HFFc6 (cell line): ENCODE results near the gene EMP2. TPM values are rescaled to one million over a fixed set of nuclear protein-coding genes. Genes with fewer than 3 reads are reported as not detected.

Experiments
- DNase-seq: peaks from one replicate; pipeline ENCODE4 v3.0.0-alpha.2; 2018
- H3K27ac Mint-ChIP-seq: 2 replicates; pipeline ENCODE4 v1.8.0; 2020; ENCODE audit warnings: mild to moderate bottlenecking, mixed read lengths
- H3K27me3 Mint-ChIP-seq: 2 replicates; pipeline ENCODE4 v1.8.0; 2021; ENCODE audit warnings: mild to moderate bottlenecking, moderate library complexity, mixed read lengths; ENCODE audit not compliant: insufficient read depth
- H3K36me3 Mint-ChIP-seq: 2 replicates; pipeline ENCODE4 v1.8.0; 2021; ENCODE audit warnings: low read depth, mixed read lengths
- H3K4me1 Mint-ChIP-seq: 2 replicates; pipeline ENCODE4 v1.8.0; 2020; ENCODE audit warnings: low read depth, mixed read lengths
- H3K4me3 Mint-ChIP-seq: 2 replicates; pipeline ENCODE4 v1.8.0; 2020; ENCODE audit warnings: mild to moderate bottlenecking, moderate library complexity, mixed read lengths
- H3K9me3 Mint-ChIP-seq: 2 replicates; pipeline ENCODE4 v1.8.0; 2020; ENCODE audit warnings: mild to moderate bottlenecking, mixed read lengths
- total RNA-seq, 6 experiments: library from RNA; stranded (reverse); fragmentation: NEBNext Ultra II Directional; extraction: Animal tissue kit (Norgen Biotek cat#: 25700); gene quantifications; 2 replicates in 1 of 6; 3 replicates in 5 of 6; pipeline ENCODE4 v1.2.3, GENCODE V29; 2021
- TF ChIP-seq, protein P1 (sequence below): fragments of 200-600 bp; sonication (generic); IDR thresholded peaks from 2 replicates; pipeline ENCODE4 v1.5.0; 2021; ENCODE audit warnings: antibody characterized with exemption, mild to moderate bottlenecking

Gene EMP2
- total RNA-seq, 6 experiments from 2014 or later: 14.3 to 35.7 (median 29.7) TPM

DNA sequence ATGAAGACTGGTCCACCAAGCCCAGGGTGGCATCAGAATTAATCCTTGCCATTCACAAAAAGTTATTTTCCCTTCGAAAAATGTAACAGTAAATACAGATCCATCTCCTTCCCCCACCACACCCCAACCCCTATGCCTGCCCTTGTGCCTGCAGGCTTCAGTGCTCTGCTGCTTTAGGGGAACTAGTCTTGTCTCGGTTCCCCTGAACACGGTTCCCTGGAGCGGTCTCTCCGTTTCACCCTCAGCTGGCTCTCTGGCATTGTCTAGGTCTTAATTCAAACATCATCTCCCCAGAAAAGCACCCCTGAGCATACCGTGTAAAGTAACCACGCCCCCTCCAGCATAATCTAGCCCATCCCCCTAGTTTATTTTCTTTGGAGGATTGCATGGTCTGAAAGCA, 25.8 kb downstream of the EMP2 start:
- peaks cover 11% of the 10 kb centered on the region; the same call in 1 of the 2 replicates for H3K36me3 Mint-ChIP-seq
- H3K4me1 Mint-ChIP-seq: peaks cover 15% of the 10 kb centered on the region
- no peak overlapping the region for H3K4me3 Mint-ChIP-seq
- no peaks in the 10 kb centered on the region; the same call in 1 of the 2 replicates for H3K9me3 Mint-ChIP-seq
- TF ChIP-seq, protein P1, sequence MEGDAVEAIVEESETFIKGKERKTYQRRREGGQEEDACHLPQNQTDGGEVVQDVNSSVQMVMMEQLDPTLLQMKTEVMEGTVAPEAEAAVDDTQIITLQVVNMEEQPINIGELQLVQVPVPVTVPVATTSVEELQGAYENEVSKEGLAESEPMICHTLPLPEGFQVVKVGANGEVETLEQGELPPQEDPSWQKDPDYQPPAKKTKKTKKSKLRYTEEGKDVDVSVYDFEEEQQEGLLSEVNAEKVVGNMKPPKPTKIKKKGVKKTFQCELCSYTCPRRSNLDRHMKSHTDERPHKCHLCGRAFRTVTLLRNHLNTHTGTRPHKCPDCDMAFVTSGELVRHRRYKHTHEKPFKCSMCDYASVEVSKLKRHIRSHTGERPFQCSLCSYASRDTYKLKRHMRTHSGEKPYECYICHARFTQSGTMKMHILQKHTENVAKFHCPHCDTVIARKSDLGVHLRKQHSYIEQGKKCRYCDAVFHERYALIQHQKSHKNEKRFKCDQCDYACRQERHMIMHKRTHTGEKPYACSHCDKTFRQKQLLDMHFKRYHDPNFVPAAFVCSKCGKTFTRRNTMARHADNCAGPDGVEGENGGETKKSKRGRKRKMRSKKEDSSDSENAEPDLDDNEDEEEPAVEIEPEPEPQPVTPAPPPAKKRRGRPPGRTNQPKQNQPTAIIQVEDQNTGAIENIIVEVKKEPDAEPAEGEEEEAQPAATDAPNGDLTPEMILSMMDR: no peak
- no peak overlapping the region for H3K27ac Mint-ChIP-seq
- DNase-seq: no peak
- no peaks in the 10 kb centered on the region for H3K27me3 Mint-ChIP-seq

DNA sequence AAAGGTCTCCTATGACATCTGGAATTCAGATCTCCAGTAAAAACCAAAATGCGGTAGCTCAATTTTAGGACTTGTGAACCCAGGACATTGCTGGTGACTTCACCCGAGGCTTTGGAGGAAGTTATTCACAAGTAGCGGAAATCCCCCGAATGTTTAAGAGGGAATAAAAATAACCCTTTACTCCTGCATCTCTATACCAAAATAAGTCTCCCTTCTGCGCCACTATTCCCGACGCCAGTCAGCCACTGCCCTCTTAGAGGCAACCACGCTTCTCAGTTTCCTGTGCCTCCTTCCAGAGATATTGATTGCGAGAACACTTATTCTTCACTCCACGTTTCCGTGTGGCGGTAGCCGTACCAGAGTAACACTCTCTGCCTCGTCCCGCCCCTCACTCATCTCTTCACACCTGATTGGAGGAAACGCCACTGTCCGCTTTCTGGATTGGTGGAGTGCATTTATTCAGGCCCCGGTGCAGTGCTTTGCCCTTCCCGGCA, 27.4 kb downstream of the EMP2 start:
- no peaks in the 10 kb centered on the region for H3K27me3 Mint-ChIP-seq
- peaks cover 26% of the 10 kb centered on the region for H3K36me3 Mint-ChIP-seq
- TF ChIP-seq, protein P1: no peak
- H3K4me1 Mint-ChIP-seq: peaks cover under 1% of the 10 kb centered on the region
- no peak for DNase-seq
- no peak overlapping the region for H3K27ac Mint-ChIP-seq
- peaks cover 14% of the 10 kb centered on the region for H3K9me3 Mint-ChIP-seq
- H3K4me3 Mint-ChIP-seq: no peak overlapping the region

DNA sequence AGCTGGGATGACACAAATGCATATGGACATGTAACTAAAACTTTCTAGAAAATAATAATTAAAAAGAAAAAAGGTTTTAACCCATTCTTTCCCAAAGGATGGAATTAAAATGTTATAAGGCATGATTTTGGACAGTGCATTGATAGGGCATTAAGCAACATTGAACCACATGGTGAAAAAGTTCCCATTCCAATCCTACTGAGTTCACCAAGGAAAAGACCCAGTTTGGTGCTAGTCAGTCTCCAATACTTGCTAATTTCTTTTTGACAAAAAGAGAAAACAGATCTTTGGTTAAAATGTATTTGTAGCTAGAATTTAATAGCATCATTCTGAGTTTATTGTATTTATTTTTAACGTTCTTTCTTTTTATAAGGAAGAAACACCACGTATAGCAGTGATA, 28.1 kb downstream of the EMP2 start:
- Mint-ChIP-seq H3K9me3 (peaks cover 19% of the 10 kb centered on the region), H3K27me3 (no peaks in the 10 kb centered on the region), H3K36me3 (peaks cover 31% of the 10 kb centered on the region), H3K4me3 (no peak overlapping the region), H3K4me1 (no peaks in the 10 kb centered on the region), H3K27ac (no peak overlapping the region)
- DNase-seq: no peak
- TF ChIP-seq, protein P1: no peak

DNA sequence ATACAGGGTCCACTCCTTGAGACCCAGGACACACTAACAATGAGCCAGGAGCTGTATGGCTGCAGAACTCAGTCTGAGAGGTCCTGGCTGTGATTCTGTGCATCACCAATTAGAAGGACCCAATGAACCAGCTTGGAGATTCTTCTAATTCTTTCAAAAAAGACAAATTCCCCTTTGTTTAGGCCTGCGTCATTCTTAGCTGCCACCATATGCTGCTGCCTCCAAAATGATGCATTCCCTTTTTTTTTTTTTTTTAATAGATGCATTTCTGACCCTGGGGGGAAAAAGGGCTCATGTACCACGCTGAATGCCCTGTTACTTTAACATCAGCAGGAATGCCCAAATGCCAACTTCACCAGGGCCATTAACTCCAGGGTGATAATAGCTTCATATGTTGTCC, 28.5 kb downstream of the EMP2 start:
- H3K27me3 Mint-ChIP-seq: no peaks in the 10 kb centered on the region
- no peaks in the 10 kb centered on the region for H3K4me1 Mint-ChIP-seq
- H3K9me3 Mint-ChIP-seq: peaks cover 20% of the 10 kb centered on the region
- no peak for DNase-seq
- no peak overlapping the region for H3K27ac Mint-ChIP-seq
- H3K4me3 Mint-ChIP-seq: no peak overlapping the region
- TF ChIP-seq, protein P1: no peak
- peaks cover 34% of the 10 kb centered on the region for H3K36me3 Mint-ChIP-seq

DNA sequence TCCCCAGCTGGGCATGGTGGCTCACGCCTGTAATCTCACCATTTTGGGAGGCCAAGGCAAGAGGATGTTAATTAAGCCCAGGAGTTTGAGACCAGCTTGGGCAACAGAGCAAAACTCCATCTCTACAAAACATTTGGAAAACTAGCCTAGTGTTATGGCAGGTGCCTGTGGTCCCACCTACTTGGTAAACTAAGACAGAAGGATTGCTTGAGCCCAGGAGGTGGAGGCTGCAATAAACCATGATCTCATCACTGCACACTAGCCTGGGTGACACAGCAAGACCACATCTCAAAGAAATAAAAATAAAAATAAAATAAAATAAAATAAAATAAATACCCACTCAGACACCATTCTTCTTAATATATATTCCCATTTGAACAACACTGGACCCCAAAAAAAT, 32.0 kb downstream of the EMP2 start:
- H3K36me3 Mint-ChIP-seq: peaks cover 38% of the 10 kb centered on the region
- H3K27ac Mint-ChIP-seq: no peak overlapping the region

More for the DNA sequence above, 32.0 kb downstream of the EMP2 start:
- no peaks in the 10 kb centered on the region for H3K27me3 Mint-ChIP-seq
- H3K4me1 Mint-ChIP-seq: no peaks in the 10 kb centered on the region
- H3K4me3 Mint-ChIP-seq: no peak overlapping the region
- DNase-seq: no peak
- H3K9me3 Mint-ChIP-seq: peaks cover 20% of the 10 kb centered on the region
- TF ChIP-seq, protein P1: no peak
